HG03196 (cell line): ENCODE results near the gene THAP3.
"Not testable (repeated sequence)": the region's sequence is repeated elsewhere in the genome, so short reads cannot be mapped to it uniquely, and the experiment has no call there.

Experiments used
- ATAC-seq: cut with Tn5 transposase; IDR thresholded peaks from one replicate; pipeline ENCODE4 v1.9.1; 2021; ENCODE audit not compliant: unreplicated experiment

Gene THAP3

GRCh38 chr1:6632588-6633514 lies 8.2 kb downstream of the THAP3 start:
- ATAC-seq, result no peak

- ATAC-seq, result no peak
Measured at GRCh38 chr1:6634371-6635052, 9.8 kb downstream of the THAP3 start.

DNA sequence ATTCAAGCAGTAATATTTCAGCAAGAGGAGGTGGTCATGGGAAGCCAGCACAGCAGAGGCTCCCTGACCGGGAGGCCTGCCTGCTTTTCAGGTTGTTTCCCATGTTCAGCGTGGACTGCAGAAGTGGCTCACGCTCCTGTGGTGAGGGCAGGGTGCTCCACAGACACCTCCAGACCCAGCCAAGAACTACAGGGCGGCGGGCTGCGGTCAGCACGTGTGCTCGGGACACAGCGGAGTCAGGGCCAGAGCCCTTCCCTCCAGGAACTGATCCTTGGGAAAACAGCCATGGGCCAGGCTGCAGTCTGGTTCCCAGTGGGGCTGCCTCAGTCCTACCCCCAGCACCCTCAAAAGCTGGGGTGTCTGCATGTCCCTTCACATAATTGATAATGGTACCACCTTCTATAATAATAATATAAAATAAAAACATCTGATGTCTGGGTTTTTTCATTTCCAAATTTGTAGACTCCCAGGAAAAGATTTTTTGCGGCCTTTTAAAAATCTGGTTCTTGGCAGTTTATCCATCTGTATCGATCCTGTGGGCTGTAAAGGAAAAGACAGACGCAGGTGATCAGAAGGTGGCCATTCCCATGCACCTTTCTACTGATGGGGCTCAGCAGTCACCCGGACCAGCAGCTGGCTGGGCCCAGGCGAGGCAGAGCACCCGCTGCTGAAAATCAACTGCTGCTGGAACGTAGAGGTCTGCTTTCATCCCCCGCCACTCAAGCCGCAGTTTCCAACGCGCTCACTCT lies 10.7 kb downstream of the THAP3 start:
- ATAC-seq, result no peak

DNA sequence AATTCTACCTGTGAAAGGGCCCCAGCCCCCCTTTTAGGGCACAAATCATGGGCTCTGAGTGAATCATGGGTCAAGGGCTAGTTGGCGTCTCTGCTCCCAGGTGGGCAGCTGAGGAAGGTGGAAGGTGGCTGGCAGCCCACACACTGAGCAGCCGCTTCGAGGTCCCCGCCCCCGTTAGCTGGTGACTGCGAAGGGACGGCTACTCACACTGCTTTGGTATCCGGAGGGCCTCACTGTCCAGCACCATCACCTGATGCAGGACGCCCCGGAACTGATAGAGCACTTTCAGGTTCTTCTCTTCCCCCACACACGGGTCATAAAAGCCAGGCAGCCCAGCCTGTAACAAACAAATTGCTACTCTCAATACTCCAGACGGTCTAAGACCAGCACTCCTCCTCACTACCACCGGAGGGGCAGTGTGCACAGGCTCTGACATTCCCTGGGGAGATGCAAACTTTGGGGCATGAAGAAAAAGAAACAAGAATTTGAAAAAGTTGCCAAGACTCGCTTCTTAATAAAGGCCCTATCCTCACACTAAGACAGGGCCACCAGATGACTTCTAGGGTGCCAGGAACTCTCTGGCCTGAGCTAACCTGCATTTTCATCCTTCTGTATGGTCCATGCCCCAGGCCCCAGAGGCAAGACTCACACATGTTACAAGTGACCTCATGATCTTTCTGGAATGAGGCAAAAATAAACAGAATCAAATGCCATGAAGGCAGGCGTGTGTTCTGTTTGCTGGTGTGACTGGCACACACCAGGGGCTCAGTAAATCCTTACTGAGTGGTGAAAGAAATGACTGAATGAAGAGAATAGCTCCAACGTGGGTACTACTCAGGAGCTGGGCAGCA lies 11.5 kb downstream of the THAP3 start:
- no peak for ATAC-seq

DNA sequence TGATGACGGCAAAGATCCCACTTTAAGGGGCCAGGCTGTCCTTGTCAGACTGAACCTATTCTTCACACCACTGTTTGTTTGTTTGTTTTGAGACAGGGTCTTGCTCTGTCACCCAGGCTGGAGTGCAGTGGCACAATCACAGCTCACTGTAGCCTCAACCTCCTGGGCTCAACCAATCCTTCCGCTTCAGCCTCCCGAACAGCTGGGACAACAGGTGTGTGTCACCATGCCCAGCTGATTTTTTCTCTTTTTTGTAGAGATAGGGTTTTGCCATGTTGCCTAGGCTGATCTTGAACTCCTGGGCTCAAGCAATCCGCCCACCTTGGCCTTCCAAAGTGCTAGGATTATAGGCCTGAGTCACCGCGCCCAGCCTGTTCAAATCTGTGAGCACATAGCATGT lies 12.1 kb downstream of the THAP3 start:
- not testable (repeated sequence) for ATAC-seq

- no peak for ATAC-seq
Measured at GRCh38 chr1:6637770-6638169, 13.1 kb downstream of the THAP3 start.

- ATAC-seq, result no peak
Measured at GRCh38 chr1:6638226-6638625, 13.6 kb downstream of the THAP3 start.

GRCh38 chr1:6640867-6641266 lies 16.2 kb downstream of the THAP3 start:
- not testable (repeated sequence) for ATAC-seq

DNA sequence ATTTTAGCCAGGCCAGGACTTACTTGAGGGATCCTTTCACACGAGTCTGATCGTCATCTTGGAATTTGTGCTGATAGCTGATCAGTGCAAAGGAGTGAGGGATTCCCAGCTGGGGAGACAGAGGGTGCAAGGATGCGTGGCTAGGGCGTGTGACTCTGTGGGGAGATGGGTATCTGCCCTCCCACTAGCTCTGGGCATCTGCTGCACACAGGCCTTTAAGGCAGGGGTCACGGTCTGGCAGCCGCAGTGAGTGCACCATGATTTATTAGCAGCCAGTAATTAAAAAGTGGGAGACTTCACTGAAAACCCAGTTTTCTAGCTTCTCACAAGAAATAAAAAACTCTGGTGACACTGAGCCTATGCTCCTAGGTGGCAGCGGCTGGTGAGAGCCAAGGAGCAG lies 20.4 kb downstream of the THAP3 start:
- ATAC-seq, result no peak

DNA sequence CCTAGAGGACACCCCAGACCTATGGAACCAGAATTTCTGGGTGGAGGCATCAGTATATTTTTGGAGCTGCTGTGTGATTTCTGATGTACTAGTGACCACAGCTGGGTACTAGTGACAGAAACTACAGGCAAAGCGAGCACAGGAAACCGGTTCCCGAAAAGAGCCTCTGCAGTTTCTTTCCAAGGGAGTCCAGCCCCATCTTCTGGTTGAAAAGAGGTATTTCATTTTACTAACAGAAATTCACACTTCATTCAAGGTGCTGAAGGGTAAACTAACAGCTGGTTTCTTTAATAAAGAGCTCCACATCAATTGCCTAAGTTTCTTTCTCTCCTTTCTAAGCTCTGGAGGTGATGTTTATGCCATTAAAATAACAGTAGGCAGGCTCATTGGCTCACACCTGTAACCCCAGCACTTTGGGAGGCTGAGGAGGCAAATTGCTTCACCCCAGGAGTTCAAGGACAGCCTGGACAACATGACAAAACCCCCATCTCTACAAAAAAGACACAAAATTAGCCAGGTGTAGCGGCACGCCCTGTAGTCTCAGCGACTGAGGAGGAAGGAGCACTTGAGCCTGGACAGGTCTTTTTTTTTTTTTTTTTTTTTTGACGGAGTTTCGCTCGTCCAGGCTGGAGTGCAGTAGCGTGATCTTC lies 22.0 kb downstream of the THAP3 start:
- ATAC-seq, result no peak

- no peak for ATAC-seq
Measured at GRCh38 chr1:6648556-6648955, 23.9 kb downstream of the THAP3 start.

- ATAC-seq, result no peak
Measured at GRCh38 chr1:6651909-6652308, 27.2 kb downstream of the THAP3 start.

GRCh38 chr1:6652986-6653385 lies 28.3 kb downstream of the THAP3 start:
- ATAC-seq, result no peak

DNA sequence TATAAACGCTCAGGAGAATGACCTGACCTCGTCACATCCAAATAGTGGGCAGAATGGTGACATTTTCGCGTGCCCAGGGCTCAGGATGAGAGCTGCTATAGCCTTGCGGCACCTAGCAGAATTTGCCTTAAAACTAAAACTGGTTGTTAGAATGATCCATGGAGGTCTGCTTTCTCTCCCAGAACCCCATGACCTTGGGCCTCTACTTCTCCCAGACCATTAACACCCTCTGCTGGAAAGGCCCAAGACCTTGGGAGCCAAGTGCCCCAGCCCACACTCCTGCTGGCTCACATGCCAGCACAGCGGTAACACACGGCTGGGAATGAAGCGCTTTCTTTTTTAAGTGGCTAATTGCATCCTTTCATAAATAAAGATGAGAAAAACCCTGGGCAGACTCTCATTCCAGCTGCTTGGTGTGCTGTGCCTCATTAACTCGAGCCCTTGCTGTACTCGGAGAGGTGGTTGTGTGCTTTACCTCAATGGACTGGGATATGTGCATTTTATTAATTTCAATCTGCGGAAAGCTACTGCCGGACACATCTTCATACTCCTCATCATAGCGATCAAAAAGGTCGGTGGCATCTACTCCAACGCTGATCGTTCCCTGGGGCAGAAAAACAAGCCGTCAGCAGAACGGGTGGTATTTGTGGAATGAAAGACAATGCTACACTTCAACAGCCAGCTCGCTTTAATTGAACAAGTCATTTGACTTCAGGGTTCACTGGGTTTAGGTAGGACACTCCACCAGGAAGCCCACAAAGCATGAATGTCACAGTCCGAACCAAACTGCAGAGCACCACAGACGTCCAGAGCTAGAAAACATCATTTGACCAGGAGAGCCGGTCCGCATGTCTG lies 29.0 kb downstream of the THAP3 start:
- ATAC-seq, result no peak

DNA sequence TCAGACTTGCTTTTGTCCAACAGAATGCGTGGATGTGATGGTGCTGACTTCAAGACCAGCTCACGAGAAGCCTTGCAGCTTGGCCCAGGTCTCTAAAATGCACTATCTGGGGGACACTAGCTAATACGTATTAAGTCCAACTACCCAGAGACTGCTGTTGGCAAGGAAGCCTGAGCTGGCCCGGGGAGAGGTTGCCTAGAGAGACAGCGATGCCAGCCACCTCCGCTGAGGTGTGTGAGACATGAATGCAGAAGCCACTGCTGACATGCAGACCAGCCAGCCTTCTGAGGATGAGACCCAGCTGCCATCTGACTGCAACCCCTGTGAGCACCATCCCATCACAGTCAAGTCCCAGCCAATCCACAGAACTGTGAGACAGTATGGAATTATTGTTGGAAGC lies 32.5 kb downstream of the THAP3 start:
- no peak for ATAC-seq

DNA sequence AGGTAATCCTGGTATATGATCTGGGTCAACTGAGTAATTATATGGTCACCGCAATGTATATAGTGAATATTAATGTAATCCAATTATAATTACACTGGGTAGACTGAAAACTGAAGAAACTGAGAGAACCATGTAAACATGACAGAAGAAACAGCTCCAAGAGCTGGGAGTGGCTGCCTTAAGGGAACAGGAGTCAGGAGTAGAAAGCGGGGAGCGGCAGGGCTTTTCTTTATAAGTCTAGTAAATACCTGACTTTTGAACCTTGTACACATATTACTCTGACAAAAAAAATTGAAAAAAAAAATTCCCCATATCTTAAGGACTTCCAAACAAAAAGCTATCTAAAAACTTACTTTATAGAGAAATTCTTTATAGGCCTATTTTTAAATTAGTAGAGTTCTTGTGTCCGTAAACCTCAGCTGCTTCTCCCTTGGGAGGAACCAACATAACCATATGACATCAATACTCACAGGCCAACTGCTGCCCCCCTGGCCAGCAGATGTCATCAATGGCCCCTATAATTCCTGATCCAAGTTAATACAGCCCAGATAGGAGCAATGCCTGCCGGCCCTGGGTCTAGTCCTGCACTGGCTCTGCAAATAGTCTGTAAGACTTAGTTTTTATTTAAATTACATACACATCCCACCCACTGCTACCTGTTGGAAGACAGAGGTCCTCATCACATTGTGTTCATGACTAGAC lies 33.8 kb downstream of the THAP3 start:
- ATAC-seq, result no peak

GRCh38 chr1:6660415-6661049 lies 35.9 kb downstream of the THAP3 start:
- no peak for ATAC-seq

GRCh38 chr1:6662468-6662867 lies 37.8 kb downstream of the THAP3 start:
- ATAC-seq, result not testable (repeated sequence)
